GM12864 (cell line): Measurements from ENCODE around the gene ANKRD29.
A peak's percentile ranks its signal among the peaks of the same experiment; 100 is the strongest.

Source experiments
- DNase-seq: peaks from one replicate; pipeline ENCODE4 v3.0.0-alpha.2; 2011; ENCODE audit warnings: low read depth
- H3K4me3 ChIP-seq: 2 replicates; pipeline ENCODE4 v1.5.1; 2011; ENCODE audit warnings: mild to moderate bottlenecking, low read depth, low read length, control low read depth
- CTCF ChIP-seq: IDR thresholded peaks from 2 replicates; pipeline ENCODE4 v1.5.1; 2011; ENCODE audit warnings: low read depth, mild to moderate bottlenecking, moderate library complexity, low read length, control low read depth, inconsistent platforms; ENCODE audit errors: missing control alignments

ANKRD29 gene

DNA sequence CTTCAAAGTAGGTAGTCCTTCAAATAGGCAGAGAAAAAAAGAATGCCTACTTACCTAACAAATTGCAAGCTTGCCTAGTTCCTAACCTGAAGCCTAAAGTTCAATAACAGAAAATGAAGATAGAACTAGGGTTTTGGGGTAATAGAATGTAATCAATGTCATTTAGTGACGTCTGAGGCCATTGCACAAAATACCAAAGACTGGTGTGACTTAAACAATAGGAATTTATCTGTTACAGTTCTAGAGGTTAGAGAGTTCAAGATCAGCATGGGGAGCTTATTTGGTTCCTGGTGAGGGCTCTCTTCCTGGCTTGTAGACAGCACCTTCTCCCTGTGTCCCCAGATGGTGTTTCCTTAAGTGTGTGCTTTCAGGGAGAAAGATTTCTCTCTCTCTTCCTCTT is 71.7 kb downstream of the ANKRD29 start:
- H3K4me3 ChIP-seq = no peak overlapping the region
- TF ChIP-seq CTCF = no peak
- no peak for DNase-seq

DNA sequence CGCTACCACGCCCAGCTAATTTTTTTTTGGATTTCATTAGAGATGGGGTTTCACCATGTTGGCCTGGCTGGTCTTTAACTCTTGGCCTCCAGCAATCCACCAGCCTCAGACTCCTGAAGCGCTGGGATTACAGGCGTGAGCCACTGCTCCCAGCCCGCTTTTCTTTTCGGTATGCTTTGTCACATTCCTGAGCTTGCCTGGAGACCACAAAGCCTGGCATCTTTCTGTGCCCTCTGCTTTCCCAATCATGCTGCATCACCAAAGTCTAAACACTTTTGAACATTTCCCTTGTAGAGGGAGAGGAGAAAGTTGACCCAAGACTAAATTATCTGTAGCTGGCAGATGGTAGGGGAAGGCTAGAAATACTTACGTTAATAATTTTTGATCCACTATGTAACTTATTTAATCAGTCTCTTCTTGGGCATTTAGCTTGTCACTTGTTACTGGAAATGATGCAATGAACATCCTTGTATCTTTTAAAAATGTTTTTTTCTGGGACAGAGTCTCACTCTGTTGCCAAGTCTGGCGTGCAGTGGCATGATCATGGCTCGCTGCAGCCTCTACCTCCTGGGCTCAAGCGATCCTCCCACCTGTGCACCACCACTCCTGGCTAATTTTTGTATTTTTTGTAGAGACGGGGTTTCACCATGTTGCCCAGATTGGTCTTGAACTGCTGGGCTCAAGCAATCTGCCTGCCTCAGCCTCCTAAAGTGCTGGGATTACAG is 73.7 kb downstream of the ANKRD29 start:
- no peak overlapping the region for H3K4me3 ChIP-seq
- DNase-seq = no peak
- TF ChIP-seq CTCF = no peak

- H3K4me3 ChIP-seq = peak overlapping the region; percentile 35
- DNase-seq = no peak
- TF ChIP-seq CTCF = no peak
Measured at GRCh38 chr18:23587220-23587642, 75.5 kb downstream of the ANKRD29 start.

DNA sequence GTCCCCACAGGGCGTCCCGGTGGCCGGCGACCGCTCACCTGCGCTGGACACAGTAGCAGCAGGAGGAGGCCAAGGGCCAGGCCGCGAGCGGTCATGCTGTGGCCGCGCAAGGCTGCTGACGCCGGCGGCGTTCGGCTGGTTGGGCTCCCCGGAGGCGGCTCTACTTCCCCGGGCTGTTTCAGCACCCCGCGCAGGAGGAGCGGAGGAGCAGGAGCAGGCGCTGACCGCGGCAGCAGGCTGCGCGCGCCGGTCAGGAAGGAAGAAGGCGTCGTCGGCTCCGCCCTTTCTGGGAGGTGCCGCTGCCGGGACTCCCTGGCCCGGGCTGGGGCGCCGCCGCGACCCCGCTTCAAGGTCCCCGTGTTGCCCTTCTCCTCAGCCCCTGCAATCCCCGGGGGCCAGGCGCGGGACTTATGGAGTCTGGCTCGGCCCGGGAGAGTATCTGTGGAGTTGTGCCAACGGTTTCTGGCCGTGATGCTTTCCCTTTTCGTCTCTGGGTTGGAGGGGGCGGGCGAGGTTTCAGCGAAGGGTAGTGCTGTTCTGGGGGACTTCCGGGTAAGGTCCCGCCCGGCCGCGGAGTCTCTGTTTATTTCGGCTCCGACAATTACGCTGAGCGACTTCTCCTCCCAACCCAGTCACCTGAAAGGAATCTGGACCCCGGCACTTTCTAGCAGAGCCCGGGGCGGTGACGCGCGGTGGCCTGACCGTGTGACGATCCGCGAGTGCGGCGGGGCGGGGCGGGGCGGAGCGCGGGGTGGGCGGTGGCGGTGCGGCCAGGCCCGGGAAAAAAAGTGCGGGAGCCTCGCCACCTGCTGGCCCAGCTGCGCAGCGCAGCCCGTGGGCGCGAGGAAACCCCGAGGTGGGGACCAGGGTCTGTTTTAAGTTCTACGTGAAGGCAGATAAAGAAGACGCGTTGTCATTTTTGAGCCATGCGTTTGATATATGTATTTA is 76.2 kb downstream of the ANKRD29 start, which contains the start of gene NPC1:
Gene NPC1, minus strand, starts transcription at position 258 of the 948 bp plus-strand sequence. Its CDS starts 163 bp downstream, at position 95.
- H3K4me3 ChIP-seq = peak within 1 kb of the TSS; percentile 99
- peak; percentile 85 for TF ChIP-seq CTCF
- DNase-seq = peak; percentile 69

- DNase-seq = no peak
- H3K4me3 ChIP-seq = peak overlapping the region; percentile 99
- no peak for TF ChIP-seq CTCF
Measured at GRCh38 chr18:23585897-23586248, 76.8 kb downstream of the ANKRD29 start.

- peak overlapping the region; percentile 99 for H3K4me3 ChIP-seq
- no peak for DNase-seq
- TF ChIP-seq CTCF = no peak
Measured at GRCh38 chr18:23585007-23585871, 77.5 kb downstream of the ANKRD29 start.
